A673 (cell line): ENCODE measurements around the gene INO80C. TPM values are rescaled to one million over a fixed set of nuclear protein-coding genes. Genes with fewer than 3 reads are reported as not detected.

Source experiments
- BruUV-seq: library from RNA; stranded (reverse); fragments of 400-500 nt; replicated peaks from 2 replicates; lab custom pipeline; 2021; lab: Mats Ljungman, UMichigan
- CTCF ChIA-PET: fragments of 300-600 bp; sonication (Branson Sonifier 250); formaldehyde crosslinking; loops from one replicate; lab custom pipeline; 2022; ENCODE audit warnings: antibody characterized with exemption; lab: Charles Lee
- POLR2A ChIA-PET: fragments of 300-600 bp; sonication (Branson Sonifier 250); formaldehyde crosslinking; loops from one replicate; lab custom pipeline; 2022; ENCODE audit warnings: antibody characterized with exemption; ENCODE audit not compliant: low non-redundant PET; lab: Charles Lee
- DNase-seq: peaks from one replicate; pipeline ENCODE4 v3.0.0-alpha.2; 2015; ENCODE audit warnings: low spot score
- H3K27ac ChIP-seq: fragments of 200-600 bp; sonication (generic); 2 replicates; pipeline ENCODE4 v1.5.1; 2016; ENCODE audit warnings: mixed run types, low read depth, mild to moderate bottlenecking, mixed read lengths, antibody characterized with exemption, low read length; ENCODE audit not compliant: poor library complexity, severe bottlenecking
- H3K27me3 ChIP-seq: fragments of 200-600 bp; sonication (generic); replicated peaks from 2 replicates; pipeline ENCODE4 v1.6.1; 2017; ENCODE audit warnings: mixed run types, low read depth, mild to moderate bottlenecking, mixed read lengths, antibody characterized with exemption, low read length; ENCODE audit not compliant: insufficient read depth, poor library complexity
- H3K36me3 ChIP-seq: fragments of 200-600 bp; sonication (generic); 2 replicates; pipeline ENCODE4 v1.6.1; 2016; ENCODE audit warnings: mixed run types, mild to moderate bottlenecking, mixed read lengths, antibody characterized with exemption, low read length; ENCODE audit not compliant: insufficient read depth, poor library complexity, severe bottlenecking
- H3K4me1 ChIP-seq: fragments of 200-600 bp; sonication (generic); 2 replicates; pipeline ENCODE4 v1.6.1; 2017; ENCODE audit warnings: mixed run types, mild to moderate bottlenecking, mixed read lengths, antibody characterized with exemption, low read length; ENCODE audit not compliant: insufficient read depth, poor library complexity, severe bottlenecking
- H3K4me3 ChIP-seq: fragments of 200-600 bp; sonication (generic); 2 replicates; pipeline ENCODE4 v1.5.1; 2016; ENCODE audit warnings: low read depth, mixed run types, mild to moderate bottlenecking, mixed read lengths, low read length; ENCODE audit not compliant: poor library complexity, severe bottlenecking
- H3K9me3 ChIP-seq: fragments of 200-600 bp; sonication (generic); 2 replicates; pipeline ENCODE4 v1.6.1; 2016; ENCODE audit warnings: mixed run types, low read depth, mild to moderate bottlenecking, mixed read lengths, antibody characterized with exemption, low read length; ENCODE audit not compliant: poor library complexity, severe bottlenecking
- EZH2 ChIP-seq: fragments of 200-600 bp; sonication (generic); IDR thresholded peaks from 2 replicates; pipeline ENCODE4 v1.6.1; 2017; ENCODE audit warnings: borderline replicate concordance, low read depth, mild to moderate bottlenecking, mixed read lengths, antibody characterized with exemption, low read length; ENCODE audit not compliant: poor library complexity, severe bottlenecking
- intact Hi-C: fragments of 100-400 bp; cut with micrococcal nuclease; formaldehyde crosslinking; loops from one replicate; pipeline ENCODE4 v1.10.0; 2022; ENCODE audit not compliant: unreplicated experiment
- total RNA-seq: library from RNA; stranded (reverse); gene quantifications from 2 replicates; pipeline ENCODE4 v1.2.3, GENCODE V29; 2021
- TF ChIP-seq, protein P1 (sequence below): fragments of 300-800, 200-600 bp; sonication (generic); conservative IDR thresholded peaks from 2 replicates; pipeline ENCODE4 v1.5.1; 2017; ENCODE audit warnings: low read depth, mild to moderate bottlenecking, antibody characterized with exemption, low read length, moderate library complexity, mixed read lengths

The INO80C gene
- total RNA-seq, 1 experiment from 2014 or later = 36.6 TPM

GRCh38 chr18:35535297-35535696 lies 37.5 kb upstream of the INO80C start:
- POLR2A ChIA-PET = no interaction called here
- DNase-seq = no peak
- peaks cover 4% of the 10 kb centered on the region for H3K9me3 ChIP-seq
- no peaks in the 10 kb centered on the region for H3K4me1 ChIP-seq
- H3K4me3 ChIP-seq = no peak overlapping the region
- no peaks in the 10 kb centered on the region for H3K36me3 ChIP-seq
- CTCF ChIA-PET = no interaction called here
- intact Hi-C loops = no loop called here
- no TSS peak for BruUV-seq
- TF ChIP-seq EZH2 = no peak
- TF ChIP-seq, protein P1, sequence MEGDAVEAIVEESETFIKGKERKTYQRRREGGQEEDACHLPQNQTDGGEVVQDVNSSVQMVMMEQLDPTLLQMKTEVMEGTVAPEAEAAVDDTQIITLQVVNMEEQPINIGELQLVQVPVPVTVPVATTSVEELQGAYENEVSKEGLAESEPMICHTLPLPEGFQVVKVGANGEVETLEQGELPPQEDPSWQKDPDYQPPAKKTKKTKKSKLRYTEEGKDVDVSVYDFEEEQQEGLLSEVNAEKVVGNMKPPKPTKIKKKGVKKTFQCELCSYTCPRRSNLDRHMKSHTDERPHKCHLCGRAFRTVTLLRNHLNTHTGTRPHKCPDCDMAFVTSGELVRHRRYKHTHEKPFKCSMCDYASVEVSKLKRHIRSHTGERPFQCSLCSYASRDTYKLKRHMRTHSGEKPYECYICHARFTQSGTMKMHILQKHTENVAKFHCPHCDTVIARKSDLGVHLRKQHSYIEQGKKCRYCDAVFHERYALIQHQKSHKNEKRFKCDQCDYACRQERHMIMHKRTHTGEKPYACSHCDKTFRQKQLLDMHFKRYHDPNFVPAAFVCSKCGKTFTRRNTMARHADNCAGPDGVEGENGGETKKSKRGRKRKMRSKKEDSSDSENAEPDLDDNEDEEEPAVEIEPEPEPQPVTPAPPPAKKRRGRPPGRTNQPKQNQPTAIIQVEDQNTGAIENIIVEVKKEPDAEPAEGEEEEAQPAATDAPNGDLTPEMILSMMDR = no peak
- H3K27me3 ChIP-seq = no peaks in the 10 kb centered on the region
- no peak overlapping the region for H3K27ac ChIP-seq

- no peak for DNase-seq
- no peaks in the 10 kb centered on the region for H3K27me3 ChIP-seq
- ChIA-PET POLR2A (no interaction called here), CTCF (no interaction called here)
- no peaks in the 10 kb centered on the region for H3K4me1 ChIP-seq
- no peak overlapping the region for H3K27ac ChIP-seq
- no TSS peak for BruUV-seq
- H3K9me3 ChIP-seq = peaks cover 6% of the 10 kb centered on the region
- H3K36me3 ChIP-seq = no peaks in the 10 kb centered on the region
- H3K4me3 ChIP-seq = no peak overlapping the region
- intact Hi-C loops = no loop called here
- TF ChIP-seq, protein P1 = no peak
- no peak for TF ChIP-seq EZH2
Measured at GRCh38 chr18:35533916-35534405, 36.2 kb upstream of the INO80C start.

GRCh38 chr18:35528749-35529274 lies 31.1 kb upstream of the INO80C start:
- H3K9me3 ChIP-seq = peaks cover 6% of the 10 kb centered on the region
- DNase-seq = no peak
- no peak overlapping the region for H3K27ac ChIP-seq
- BruUV-seq = no TSS peak
- H3K4me3 ChIP-seq = no peak overlapping the region
- H3K4me1 ChIP-seq = peaks cover 9% of the 10 kb centered on the region
- H3K36me3 ChIP-seq = no peaks in the 10 kb centered on the region
- intact Hi-C loops = no loop called here
- TF ChIP-seq EZH2 = no peak
- TF ChIP-seq, protein P1 = no peak
- no peaks in the 10 kb centered on the region for H3K27me3 ChIP-seq
- CTCF ChIA-PET = no interaction called here
- POLR2A ChIA-PET = no interaction called here
